Measurements from ENCODE around the gene TEC.

GRCh38 chr4:48127231-48127630 lies 142.4 kb downstream of the TEC start:
- no peak for TF ChIP-seq CTCF (IDR thresholded peaks at IDR 0.05)
- TF ChIP-seq ZFX (IDR thresholded peaks at IDR 0.05; ENCODE audit: borderline replicate concordance): no peak

All from 22Rv1 (cell line).